ENCODE measurements around the gene ROCK1. TPM values are rescaled to one million over a fixed set of nuclear protein-coding genes. Genes with fewer than 3 reads are reported as not detected.
"Not testable (repeated sequence)": the region's sequence is repeated elsewhere in the genome, so short reads cannot be mapped to it uniquely, and the experiment has no call there.

The ROCK1 gene
- total RNA-seq (14.0 and 27.3 TPM in 2 replicates), polyA plus RNA-seq (27.7 and 31.2 TPM in 2 replicates)

DNA sequence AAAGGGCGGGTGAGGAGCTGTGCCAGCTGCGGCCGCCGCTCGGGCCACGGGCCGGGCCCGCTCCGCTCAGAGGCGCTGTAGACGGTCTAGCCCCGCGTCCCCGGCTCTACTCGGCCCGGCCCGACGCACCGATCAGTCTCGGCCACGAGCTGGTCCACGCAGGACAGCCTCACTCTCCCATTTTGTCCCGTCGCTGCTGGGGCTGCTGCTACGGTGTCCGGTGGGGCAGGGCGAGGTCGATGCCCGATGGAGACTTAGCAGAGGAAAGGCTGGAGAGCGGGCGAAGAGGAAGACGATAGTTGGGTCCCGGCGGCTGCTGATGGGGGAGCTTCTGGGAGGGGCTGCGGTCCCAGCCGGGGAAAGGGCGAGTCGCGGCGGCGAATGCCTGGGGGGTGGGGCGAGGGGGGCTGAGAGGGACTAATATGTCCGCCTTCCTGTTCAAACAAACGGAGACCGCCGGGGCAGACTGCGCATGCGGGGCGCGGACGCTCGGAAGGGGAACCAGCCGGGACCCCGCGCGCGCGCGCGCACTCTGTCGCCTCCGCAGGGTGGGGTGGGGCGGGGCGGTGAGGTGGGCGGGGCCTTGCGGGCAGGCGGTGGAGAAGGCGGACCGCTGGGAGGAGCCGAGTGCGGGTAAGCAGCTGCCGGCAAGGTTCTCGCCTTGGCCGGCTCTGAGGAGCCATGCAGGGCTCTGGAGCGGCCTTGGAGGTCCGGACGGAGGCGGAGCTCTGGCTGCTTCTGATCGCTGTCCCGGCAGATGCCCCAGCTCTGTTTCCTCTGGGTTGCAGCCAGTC lies at the start of gene ROCK1:
Gene ROCK1 (minus strand): TSS at position 468 of the 794 bp plus-strand sequence. CDS start 903 bp downstream, outside the sequence.
- Histone ChIP-seq H3K4me3 (peak within 1 kb of the TSS; percentile 85), H3K9me3 (ENCODE audit: low read depth) (no peaks in the 10 kb centered on the region), H3K27ac (peak within 1 kb of the TSS; percentile 84), H3K36me3 (no peaks in the 10 kb centered on the region), H3K27me3 (no peaks in the 10 kb centered on the region), H3K4me1 (ENCODE audit: low read depth) (peaks cover 20% of the 10 kb centered on the region)
- TF ChIP-seq, protein P1, sequence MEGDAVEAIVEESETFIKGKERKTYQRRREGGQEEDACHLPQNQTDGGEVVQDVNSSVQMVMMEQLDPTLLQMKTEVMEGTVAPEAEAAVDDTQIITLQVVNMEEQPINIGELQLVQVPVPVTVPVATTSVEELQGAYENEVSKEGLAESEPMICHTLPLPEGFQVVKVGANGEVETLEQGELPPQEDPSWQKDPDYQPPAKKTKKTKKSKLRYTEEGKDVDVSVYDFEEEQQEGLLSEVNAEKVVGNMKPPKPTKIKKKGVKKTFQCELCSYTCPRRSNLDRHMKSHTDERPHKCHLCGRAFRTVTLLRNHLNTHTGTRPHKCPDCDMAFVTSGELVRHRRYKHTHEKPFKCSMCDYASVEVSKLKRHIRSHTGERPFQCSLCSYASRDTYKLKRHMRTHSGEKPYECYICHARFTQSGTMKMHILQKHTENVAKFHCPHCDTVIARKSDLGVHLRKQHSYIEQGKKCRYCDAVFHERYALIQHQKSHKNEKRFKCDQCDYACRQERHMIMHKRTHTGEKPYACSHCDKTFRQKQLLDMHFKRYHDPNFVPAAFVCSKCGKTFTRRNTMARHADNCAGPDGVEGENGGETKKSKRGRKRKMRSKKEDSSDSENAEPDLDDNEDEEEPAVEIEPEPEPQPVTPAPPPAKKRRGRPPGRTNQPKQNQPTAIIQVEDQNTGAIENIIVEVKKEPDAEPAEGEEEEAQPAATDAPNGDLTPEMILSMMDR (IDR thresholded peaks at IDR 0.05; ENCODE audit: low read depth, low read length): no peak
- DNase-seq (ENCODE audit: low read depth in 1 of 2, low spot score in 1 of 2): peak; percentile 98

GRCh38 chr18:21155443-21155842 lies 43.8 kb upstream of the ROCK1 start:
- Histone ChIP-seq H3K9me3 (ENCODE audit: low read depth) (no peaks in the 10 kb centered on the region), H3K4me3 (no peak overlapping the region), H3K27me3 (no peaks in the 10 kb centered on the region), H3K27ac (no peak overlapping the region), H3K4me1 (ENCODE audit: low read depth) (no peaks in the 10 kb centered on the region), H3K36me3 (no peaks in the 10 kb centered on the region)
- DNase-seq (ENCODE audit: low read depth in 1 of 2, low spot score in 1 of 2): no peak
- TF ChIP-seq, protein P1 (IDR thresholded peaks at IDR 0.05; ENCODE audit: low read depth, low read length): no peak

DNA sequence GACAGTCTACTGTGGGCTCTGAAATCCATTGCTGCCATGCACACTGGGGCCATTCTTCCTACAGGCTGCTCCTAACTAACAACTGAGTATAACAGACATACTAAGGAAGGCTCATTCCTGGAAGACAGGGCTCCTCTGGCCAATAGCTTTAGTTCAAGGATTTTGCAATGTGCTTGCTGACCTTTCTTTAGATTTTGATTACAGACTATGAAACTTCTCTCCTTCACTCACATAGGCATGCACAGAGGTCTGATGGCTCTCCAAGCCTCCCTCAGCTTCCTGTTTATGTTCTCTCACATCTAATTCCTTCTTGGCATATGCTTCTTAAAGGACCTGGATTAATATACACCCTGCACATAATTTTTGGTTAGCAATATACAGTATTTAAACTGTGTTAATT lies 34.4 kb upstream of the ROCK1 start:
- DNase-seq (ENCODE audit: low read depth in 1 of 2, low spot score in 1 of 2): peak in 1 of 2 donors; percentile 33
- Histone ChIP-seq H3K4me3 (no peak overlapping the region), H3K4me1 (ENCODE audit: low read depth) (peaks cover 3% of the 10 kb centered on the region), H3K27me3 (no peaks in the 10 kb centered on the region), H3K36me3 (no peaks in the 10 kb centered on the region), H3K27ac (no peak overlapping the region), H3K9me3 (ENCODE audit: low read depth) (no peaks in the 10 kb centered on the region)
- TF ChIP-seq, protein P1 (IDR thresholded peaks at IDR 0.05; ENCODE audit: low read depth, low read length): no peak

GRCh38 chr18:21145371-21145770 lies 33.8 kb upstream of the ROCK1 start:
- no peaks in the 10 kb centered on the region for H3K36me3 ChIP-seq
- no peak overlapping the region for H3K27ac ChIP-seq
- no peaks in the 10 kb centered on the region for H3K27me3 ChIP-seq
- DNase-seq (ENCODE audit: low read depth in 1 of 2, low spot score in 1 of 2): no peak
- H3K4me3 ChIP-seq: no peak overlapping the region
- H3K4me1 ChIP-seq (ENCODE audit: low read depth): peaks cover 3% of the 10 kb centered on the region
- TF ChIP-seq, protein P1 (IDR thresholded peaks at IDR 0.05; ENCODE audit: low read depth, low read length): no peak
- H3K9me3 ChIP-seq (ENCODE audit: low read depth): no peaks in the 10 kb centered on the region

- H3K4me3 ChIP-seq: no peak overlapping the region
- no peaks in the 10 kb centered on the region for H3K27me3 ChIP-seq
- peak; percentile 17 to 31 for DNase-seq (ENCODE audit: low read depth in 1 of 2, low spot score in 1 of 2)
- peak overlapping the region; percentile 43 for H3K27ac ChIP-seq
- H3K36me3 ChIP-seq: no peaks in the 10 kb centered on the region
- TF ChIP-seq, protein P1 (IDR thresholded peaks at IDR 0.05; ENCODE audit: low read depth, low read length): no peak
- no peaks in the 10 kb centered on the region for H3K9me3 ChIP-seq (ENCODE audit: low read depth)
- H3K4me1 ChIP-seq (ENCODE audit: low read depth): peaks cover 3% of the 10 kb centered on the region
These were observed 30.2 kb upstream of the ROCK1 start for GRCh38 chr18:21141668-21142422.

DNA sequence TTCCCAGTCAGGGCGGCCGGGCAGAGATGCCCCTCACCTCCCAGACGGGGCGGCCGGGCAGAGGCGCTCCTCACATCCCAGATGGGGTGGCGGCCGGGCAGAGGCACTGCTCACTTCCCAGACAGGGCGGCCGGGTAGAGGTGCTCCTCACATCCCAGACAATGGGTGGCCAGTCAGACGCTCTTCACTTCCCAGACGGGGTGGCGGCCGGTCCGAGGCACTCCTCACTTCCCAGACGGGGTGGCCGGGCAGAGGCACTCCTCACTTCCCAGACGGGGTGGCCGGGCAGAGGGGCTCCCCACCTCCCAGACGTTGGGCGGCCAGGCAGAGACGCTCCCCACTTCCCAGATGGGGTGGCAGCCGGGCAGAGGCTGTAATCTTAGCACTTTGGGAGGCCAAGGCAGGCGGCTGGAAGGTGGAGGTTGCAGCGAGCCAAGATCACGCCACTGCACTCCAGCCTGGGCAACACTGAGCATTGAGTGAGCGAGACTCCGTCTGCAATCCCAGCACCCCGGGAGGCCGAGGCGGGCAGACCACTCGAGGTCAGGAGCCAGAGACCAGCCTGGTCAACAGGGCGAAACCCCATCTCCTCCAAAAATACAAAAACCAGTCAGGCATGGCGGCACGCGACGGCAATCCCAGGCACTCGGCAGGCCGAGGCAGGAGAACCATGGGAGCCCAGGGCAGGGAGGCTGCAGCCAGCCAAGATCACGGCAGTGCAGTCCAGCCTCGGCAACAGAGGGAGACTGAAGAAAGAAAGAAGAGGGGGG lies 26.3 kb upstream of the ROCK1 start:
- not testable (repeated sequence) for H3K4me1 ChIP-seq (ENCODE audit: low read depth); H3K4me3 ChIP-seq; DNase-seq (ENCODE audit: low read depth in 1 of 2, low spot score in 1 of 2); H3K9me3 ChIP-seq (ENCODE audit: low read depth); H3K36me3 ChIP-seq; H3K27ac ChIP-seq; H3K27me3 ChIP-seq
